Articular chondrocyte of knee joint (primary cell): ENCODE measurements around the gene RHOBTB1. TPM values are rescaled to one million over a fixed set of nuclear protein-coding genes. Genes with fewer than 3 reads are reported as not detected.

Source experiments
- small RNA-seq: library from RNA; depleted of rRNA; stranded (forward); fragments of <200 nt; gene quantifications from one replicate; pipeline ENCODE3, GENCODE V24; 2012
- total RNA-seq: library from RNA; depleted of rRNA; stranded (reverse); fragments of >200 nt; gene quantifications from 2 replicates; pipeline ENCODE4 v1.2.3, GENCODE V29; 2012

The RHOBTB1 gene, protein sequence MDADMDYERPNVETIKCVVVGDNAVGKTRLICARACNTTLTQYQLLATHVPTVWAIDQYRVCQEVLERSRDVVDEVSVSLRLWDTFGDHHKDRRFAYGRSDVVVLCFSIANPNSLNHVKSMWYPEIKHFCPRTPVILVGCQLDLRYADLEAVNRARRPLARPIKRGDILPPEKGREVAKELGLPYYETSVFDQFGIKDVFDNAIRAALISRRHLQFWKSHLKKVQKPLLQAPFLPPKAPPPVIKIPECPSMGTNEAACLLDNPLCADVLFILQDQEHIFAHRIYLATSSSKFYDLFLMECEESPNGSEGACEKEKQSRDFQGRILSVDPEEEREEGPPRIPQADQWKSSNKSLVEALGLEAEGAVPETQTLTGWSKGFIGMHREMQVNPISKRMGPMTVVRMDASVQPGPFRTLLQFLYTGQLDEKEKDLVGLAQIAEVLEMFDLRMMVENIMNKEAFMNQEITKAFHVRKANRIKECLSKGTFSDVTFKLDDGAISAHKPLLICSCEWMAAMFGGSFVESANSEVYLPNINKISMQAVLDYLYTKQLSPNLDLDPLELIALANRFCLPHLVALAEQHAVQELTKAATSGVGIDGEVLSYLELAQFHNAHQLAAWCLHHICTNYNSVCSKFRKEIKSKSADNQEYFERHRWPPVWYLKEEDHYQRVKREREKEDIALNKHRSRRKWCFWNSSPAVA
- total RNA-seq, result 18.8 and 22.3 TPM in 2 replicates

DNA sequence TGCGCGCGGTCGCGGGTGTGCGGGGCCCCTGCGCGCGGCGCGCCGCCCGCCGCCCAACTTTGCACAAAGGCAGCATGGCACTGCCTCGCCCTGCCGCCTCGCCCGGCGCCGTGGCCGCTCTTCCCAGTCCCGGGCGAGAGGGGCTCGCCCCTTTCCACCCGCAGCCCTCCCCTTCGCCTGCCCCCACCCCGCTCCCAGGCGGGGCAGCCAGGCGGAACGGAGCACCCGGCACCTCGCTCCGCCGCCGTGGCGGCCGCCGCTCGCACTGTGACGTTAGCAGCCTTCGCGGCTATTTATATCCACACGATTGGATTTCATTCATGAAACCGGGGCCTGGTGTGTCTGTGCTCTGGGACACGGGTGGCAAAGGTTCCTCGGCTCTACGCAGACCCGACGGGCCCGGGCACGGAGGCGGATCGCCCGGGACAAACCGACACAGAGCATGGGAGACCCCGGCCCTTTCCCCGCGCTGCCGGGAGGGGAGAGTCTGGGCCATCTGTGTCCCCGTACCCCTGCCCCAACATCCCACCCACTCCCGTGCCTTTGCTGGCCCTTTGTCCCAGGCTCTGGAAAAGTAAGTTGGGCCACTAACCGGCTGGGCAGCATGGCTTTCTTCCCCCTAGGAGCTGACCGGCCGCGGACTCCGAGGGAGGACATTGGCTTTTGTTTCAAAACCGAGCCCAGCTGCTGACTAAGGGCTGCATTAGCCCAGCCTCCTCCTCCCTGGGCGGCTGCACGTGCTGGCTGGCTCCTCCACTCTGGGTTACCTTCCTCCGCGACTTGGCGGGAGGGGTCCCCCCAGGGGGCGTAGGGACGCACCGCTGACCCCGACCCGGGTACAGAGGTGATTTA lies at the start of gene RHOBTB1:
TSS of gene RHOBTB1 (minus strand) at position 128 of the 852 bp plus-strand sequence. CDS start 32,643 bp downstream, outside the sequence.

Small RNA genes within 50 kb of the gene (small RNA-seq; reads per million reads assigned to genes)
- gene RNU2-72P, result not detected

Other genes starting within 250 kb of the RHOBTB1 start
- gene CDK1, start 165.7 kb downstream of the RHOBTB1 start, total RNA-seq, result 24.0 and 32.9 TPM in 2 replicates